Measurements from ENCODE around the gene ARHGAP4. TPM values are rescaled to one million over a fixed set of nuclear protein-coding genes. Genes with fewer than 3 reads are reported as not detected.

Gene ARHGAP4
- 23.2 TPM for polyA plus RNA-seq (2012; ENCODE audit: missing spikeins)

GRCh38 chrX:153925739-153926551 lies at the start of gene ARHGAP4:
ARHGAP4 (minus strand) TSS chrX:153926264; CDS start chrX:153926202, 62 bp downstream.
- DNase-seq (ENCODE audit: insufficient read length), result no peak
- no peak for TF ChIP-seq TAF1 (IDR thresholded peaks at IDR 0.05; ENCODE audit: borderline replicate concordance, low read depth, low read length)
- peak; percentile 73 for TF ChIP-seq POLR2A (IDR thresholded peaks at IDR 0.05; ENCODE audit: low read depth, low read length)
- peak; percentile 80; the same call in 1 of the 2 replicates for TF ChIP-seq POLR2AphosphoS5 (IDR thresholded peaks at IDR 0.05; ENCODE audit: low read depth, low read length)
- FAIRE-seq, result peak; percentile 78

GRCh38 chrX:153974726-153975286 lies 48.7 kb upstream of the ARHGAP4 start:
- TF ChIP-seq POLR2AphosphoS5 (IDR thresholded peaks at IDR 0.05; ENCODE audit: low read depth, low read length), result no peak
- no peak for TF ChIP-seq TAF1 (IDR thresholded peaks at IDR 0.05; ENCODE audit: borderline replicate concordance, low read depth, low read length)
- TF ChIP-seq POLR2A (IDR thresholded peaks at IDR 0.05; ENCODE audit: low read depth, low read length), result no peak
- FAIRE-seq (peak; percentile 46), DNase-seq (ENCODE audit: insufficient read length) (no peak)

GRCh38 chrX:153974003-153974725 lies 48.1 kb upstream of the ARHGAP4 start:
- DNase-seq (ENCODE audit: insufficient read length), result no peak
- TF ChIP-seq POLR2A (IDR thresholded peaks at IDR 0.05; ENCODE audit: low read depth, low read length), result no peak
- no peak for TF ChIP-seq POLR2AphosphoS5 (IDR thresholded peaks at IDR 0.05; ENCODE audit: low read depth, low read length)
- no peak for TF ChIP-seq TAF1 (IDR thresholded peaks at IDR 0.05; ENCODE audit: borderline replicate concordance, low read depth, low read length)
- FAIRE-seq, result no peak

GRCh38 chrX:153973127-153974002 lies 47.3 kb upstream of the ARHGAP4 start:
- DNase-seq (ENCODE audit: insufficient read length) (no peak), FAIRE-seq (peak; percentile 86)
- TF ChIP-seq POLR2AphosphoS5 (IDR thresholded peaks at IDR 0.05; ENCODE audit: low read depth, low read length) (0 out of 2 replicates have a peak, but pooled peaks have one; percentile 4), POLR2A (IDR thresholded peaks at IDR 0.05; ENCODE audit: low read depth, low read length) (no peak)

GRCh38 chrX:153972368-153973126 lies 46.5 kb upstream of the ARHGAP4 start, which contains the start of gene TMEM187:
TMEM187 (plus strand) TSS chrX:153972754; CDS start chrX:153982063, 9,309 bp downstream.
- peak; percentile 70; the same call in 1 of the 2 replicates for TF ChIP-seq POLR2A (IDR thresholded peaks at IDR 0.05; ENCODE audit: low read depth, low read length)
- TF ChIP-seq TAF1 (IDR thresholded peaks at IDR 0.05; ENCODE audit: borderline replicate concordance, low read depth, low read length), result no peak; the same call in 1 of the 2 replicates
- TF ChIP-seq POLR2AphosphoS5 (IDR thresholded peaks at IDR 0.05; ENCODE audit: low read depth, low read length), result 0 out of 2 replicates have a peak, but pooled peaks have one; percentile 10
- FAIRE-seq (no peak), DNase-seq (ENCODE audit: insufficient read length) (peak; percentile 93)

GRCh38 chrX:153971450-153972367 lies 45.6 kb upstream of the ARHGAP4 start, which contains the start of gene HCFC1:
HCFC1 (minus strand) TSS chrX:153971818; CDS start chrX:153970840, 978 bp downstream.
- DNase-seq (ENCODE audit: insufficient read length) (peak; percentile 79), FAIRE-seq (peak; percentile 100)
- TF ChIP-seq POLR2A (IDR thresholded peaks at IDR 0.05; ENCODE audit: low read depth, low read length) (peak; percentile 76), TAF1 (IDR thresholded peaks at IDR 0.05; ENCODE audit: borderline replicate concordance, low read depth, low read length) (peak; percentile 8), POLR2AphosphoS5 (IDR thresholded peaks at IDR 0.05; ENCODE audit: low read depth, low read length) (peak; percentile 69)

- DNase-seq (ENCODE audit: insufficient read length) (peak; percentile 96), FAIRE-seq (no peak)
- peak; percentile 60; the same call in 1 of the 2 replicates for TF ChIP-seq POLR2AphosphoS5 (IDR thresholded peaks at IDR 0.05; ENCODE audit: low read depth, low read length)
- TF ChIP-seq POLR2A (IDR thresholded peaks at IDR 0.05; ENCODE audit: low read depth, low read length), result no peak; the same call in 1 of the 2 replicates
- TF ChIP-seq TAF1 (IDR thresholded peaks at IDR 0.05; ENCODE audit: borderline replicate concordance, low read depth, low read length), result no peak; the same call in none of the 2 replicates
Observed at GRCh38 chrX:153971124-153971449, 45.0 kb upstream of the ARHGAP4 start.

- FAIRE-seq (no peak), DNase-seq (ENCODE audit: insufficient read length) (no peak)
- TF ChIP-seq TAF1 (IDR thresholded peaks at IDR 0.05; ENCODE audit: borderline replicate concordance, low read depth, low read length) (peak; percentile 4; the same call in 1 of the 2 replicates), POLR2AphosphoS5 (IDR thresholded peaks at IDR 0.05; ENCODE audit: low read depth, low read length) (no peak), POLR2A (IDR thresholded peaks at IDR 0.05; ENCODE audit: low read depth, low read length) (0 out of 2 replicates have a peak, but pooled peaks have one; percentile 7)
Observed at GRCh38 chrX:153970357-153971123, 44.5 kb upstream of the ARHGAP4 start.
